NCI-H1092 treated with DMSO at 0.1 percent for 48 hours (cell line): ENCODE results near the gene RAD54L.
"Not testable (repeated sequence)": the region's sequence is repeated elsewhere in the genome, so short reads cannot be mapped to it uniquely, and the experiment has no call there.

Experiments used
- DNase-seq: peaks from one replicate; lab custom pipeline; 2025; lab: John Stamatoyannopoulos, UW

The RAD54L gene

GRCh38 chr1:46319960-46320914 is 72.7 kb downstream of the RAD54L start:
- not testable (repeated sequence) for DNase-seq

GRCh38 chr1:46322191-46322590 is 74.6 kb downstream of the RAD54L start:
- DNase-seq, result not testable (repeated sequence)

DNA sequence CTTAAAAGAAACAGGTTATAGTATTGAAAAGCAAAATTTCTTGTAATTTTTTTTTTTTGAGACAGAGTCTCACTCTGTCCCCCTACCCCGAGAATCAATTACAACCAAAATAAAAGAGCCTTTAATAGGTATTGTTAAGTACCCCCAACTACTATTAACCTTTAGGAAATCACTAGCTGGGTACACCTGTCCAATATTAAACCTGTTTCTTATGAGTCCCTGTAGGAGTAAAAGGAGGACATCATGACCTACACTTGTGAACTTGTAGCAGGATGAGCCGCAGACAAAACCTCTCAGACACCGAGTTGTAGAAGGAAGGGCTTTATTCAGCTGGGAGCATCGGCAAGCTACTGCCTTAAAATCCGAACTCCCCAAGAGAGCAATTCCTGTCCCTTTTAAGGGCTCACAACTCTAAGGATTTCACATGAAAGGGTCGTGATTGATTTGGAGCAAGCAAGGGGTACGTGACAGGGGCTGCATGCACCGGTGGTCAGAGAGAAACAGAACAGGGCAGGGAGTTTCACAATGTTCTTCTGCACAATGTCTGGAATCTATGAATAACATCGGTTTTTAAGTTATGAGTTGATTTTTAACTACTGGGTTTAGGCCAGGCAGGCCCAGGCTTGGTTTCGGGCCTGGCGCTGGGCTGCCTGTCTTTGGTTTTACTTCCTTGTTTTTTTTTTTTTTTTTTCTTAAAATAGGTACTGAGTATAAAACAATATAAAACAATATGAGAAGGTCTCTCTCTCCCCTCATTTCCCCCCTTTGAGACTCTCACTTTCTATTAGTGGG is 77.9 kb downstream of the RAD54L start:
- DNase-seq, result not testable (repeated sequence)
